ENCODE data around the gene PCNX1. TPM values are rescaled to one million over a fixed set of nuclear protein-coding genes. Genes with fewer than 3 reads are reported as not detected.
"Not testable (repeated sequence)": the region's sequence is repeated elsewhere in the genome, so short reads cannot be mapped to it uniquely, and the experiment has no call there.

The PCNX1 gene
- total RNA-seq, 1 experiment from 2014 or later: 25.4 TPM

GRCh38 chr14:71108398-71109119 is 201.3 kb downstream of the PCNX1 start:
- DNase-seq: no peak
- no peaks in the 10 kb centered on the region for H3K9me3 ChIP-seq
- H3K4me3 ChIP-seq: no peak overlapping the region
- H3K27me3 ChIP-seq: no peaks in the 10 kb centered on the region
- H3K36me3 ChIP-seq: peaks cover 19% of the 10 kb centered on the region

- Histone ChIP-seq H3K9me3 (no peaks in the 10 kb centered on the region), H3K36me3 (peaks cover 13% of the 10 kb centered on the region), H3K27me3 (no peaks in the 10 kb centered on the region), H3K4me3 (no peak overlapping the region)
- DNase-seq: no peak
These were observed 206.1 kb downstream of the PCNX1 start for GRCh38 chr14:71113376-71113775.

GRCh38 chr14:71114565-71114964 is 207.3 kb downstream of the PCNX1 start:
- Histone ChIP-seq H3K36me3 (peaks cover 5% of the 10 kb centered on the region; the same call in 1 of the 2 replicates), H3K9me3 (no peaks in the 10 kb centered on the region), H3K4me3 (no peak overlapping the region), H3K27me3 (no peaks in the 10 kb centered on the region)
- no peak for DNase-seq

- H3K27me3 ChIP-seq: no peaks in the 10 kb centered on the region
- H3K9me3 ChIP-seq: no peaks in the 10 kb centered on the region
- no peak for DNase-seq
- peaks cover 5% of the 10 kb centered on the region; the same call in 1 of the 2 replicates for H3K36me3 ChIP-seq
- H3K4me3 ChIP-seq: no peak overlapping the region
These were observed 208.0 kb downstream of the PCNX1 start for GRCh38 chr14:71115306-71115705.

GRCh38 chr14:71115821-71116567 is 208.7 kb downstream of the PCNX1 start:
- H3K36me3 ChIP-seq: peaks cover 4% of the 10 kb centered on the region; the same call in 1 of the 2 replicates
- no peak overlapping the region for H3K4me3 ChIP-seq
- H3K27me3 ChIP-seq: no peaks in the 10 kb centered on the region
- DNase-seq: no peak
- H3K9me3 ChIP-seq: no peaks in the 10 kb centered on the region

- H3K27me3 ChIP-seq: no peaks in the 10 kb centered on the region
- H3K36me3 ChIP-seq: peaks cover 2% of the 10 kb centered on the region; the same call in 1 of the 2 replicates
- no peak for DNase-seq
- H3K9me3 ChIP-seq: no peaks in the 10 kb centered on the region
- no peak overlapping the region for H3K4me3 ChIP-seq
These were observed 209.4 kb downstream of the PCNX1 start for GRCh38 chr14:71116568-71117122.

- peak; percentile 4 for DNase-seq
- Histone ChIP-seq H3K27me3 (no peaks in the 10 kb centered on the region), H3K4me3 (no peak overlapping the region), H3K9me3 (no peaks in the 10 kb centered on the region), H3K36me3 (peaks cover 2% of the 10 kb centered on the region; the same call in 1 of the 2 replicates)
These were observed 210.8 kb downstream of the PCNX1 start for GRCh38 chr14:71117839-71118743.

GRCh38 chr14:71119075-71119474 is 211.8 kb downstream of the PCNX1 start:
- H3K27me3 ChIP-seq: no peaks in the 10 kb centered on the region
- no peak for DNase-seq

GRCh38 chr14:71119832-71120231 is 212.6 kb downstream of the PCNX1 start:
- Histone ChIP-seq H3K27me3 (no peaks in the 10 kb centered on the region), H3K36me3 (peaks cover 2% of the 10 kb centered on the region; the same call in 1 of the 2 replicates), H3K9me3 (no peaks in the 10 kb centered on the region), H3K4me3 (no peak overlapping the region)
- no peak for DNase-seq

More at GRCh38 chr14:71119075-71119474, 211.8 kb downstream of the PCNX1 start:
- Histone ChIP-seq H3K9me3 (no peaks in the 10 kb centered on the region), H3K4me3 (no peak overlapping the region), H3K36me3 (peaks cover 2% of the 10 kb centered on the region; the same call in 1 of the 2 replicates)

GRCh38 chr14:71121001-71121400 is 213.7 kb downstream of the PCNX1 start:
- no peaks in the 10 kb centered on the region for H3K9me3 ChIP-seq
- H3K36me3 ChIP-seq: no peaks in the 10 kb centered on the region; the same call in 1 of the 2 replicates
- H3K27me3 ChIP-seq: no peaks in the 10 kb centered on the region
- H3K4me3 ChIP-seq: no peak overlapping the region
- no peak for DNase-seq

GRCh38 chr14:71121711-71122110 is 214.5 kb downstream of the PCNX1 start:
- H3K36me3 ChIP-seq: no peaks in the 10 kb centered on the region; the same call in 1 of the 2 replicates
- H3K9me3 ChIP-seq: no peaks in the 10 kb centered on the region
- no peaks in the 10 kb centered on the region for H3K27me3 ChIP-seq
- H3K4me3 ChIP-seq: no peak overlapping the region
- DNase-seq: no peak

GRCh38 chr14:71122866-71123565 is 215.8 kb downstream of the PCNX1 start:
- H3K4me3 ChIP-seq: no peak overlapping the region
- H3K9me3 ChIP-seq: no peaks in the 10 kb centered on the region
- no peaks in the 10 kb centered on the region for H3K27me3 ChIP-seq
- H3K36me3 ChIP-seq: no peaks in the 10 kb centered on the region
- no peak for DNase-seq

GRCh38 chr14:71123579-71124135 is 216.4 kb downstream of the PCNX1 start:
- H3K4me3 ChIP-seq: no peak overlapping the region
- no peaks in the 10 kb centered on the region for H3K27me3 ChIP-seq
- H3K36me3 ChIP-seq: no peaks in the 10 kb centered on the region
- DNase-seq: no peak
- no peaks in the 10 kb centered on the region for H3K9me3 ChIP-seq

GRCh38 chr14:71129716-71130490 is 222.6 kb downstream of the PCNX1 start:
- not testable (repeated sequence) for H3K36me3 ChIP-seq, H3K27me3 ChIP-seq, DNase-seq, H3K9me3 ChIP-seq, H3K4me3 ChIP-seq

All from MG63 (cell line).